Measurements from ENCODE around the gene FIBIN.

FIBIN gene

DNA sequence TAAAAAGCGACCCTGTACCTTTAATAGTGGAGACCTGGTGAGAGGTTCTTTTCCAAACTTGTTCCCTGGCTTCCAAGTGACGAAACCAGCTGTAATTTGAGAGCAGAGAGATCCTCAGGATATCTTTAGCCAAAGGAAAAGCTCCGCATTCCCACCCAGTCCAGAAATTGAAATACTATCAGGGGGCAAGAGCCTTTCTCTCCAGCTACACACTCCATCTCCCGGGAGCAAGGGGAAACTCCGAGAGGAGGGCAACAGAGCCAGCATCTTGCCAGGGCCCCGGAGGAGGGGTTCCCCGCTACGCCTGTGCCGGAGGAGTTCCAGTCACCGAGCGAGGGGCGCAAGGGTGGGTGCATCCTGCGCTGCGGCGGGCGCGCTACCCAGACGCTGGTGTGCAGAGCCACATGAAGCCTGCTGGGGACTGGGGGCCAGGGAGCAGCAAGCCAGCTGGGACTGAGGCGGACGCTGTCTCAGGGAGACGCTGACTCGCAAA lies at the start of gene FIBIN:
TSS of gene FIBIN (plus strand) at position 148 of the 493 bp plus-strand sequence. CDS start 415 bp downstream, outside the sequence.
- no peaks in the 10 kb centered on the region for H4K20me1 ChIP-seq (ENCODE audit: control insufficient read depth, insufficient read depth, low read depth, low read length)
- H3F3A ChIP-seq (ENCODE audit: control insufficient read depth, insufficient read depth): no peaks in the 10 kb centered on the region
- no peak within 1 kb of the TSS for H3K4me3 ChIP-seq (ENCODE audit: low read length)
- no peaks in the 10 kb centered on the region for H3K36me3 ChIP-seq (ENCODE audit: control insufficient read depth, low read length)
- H3K9me2 ChIP-seq (replicated peaks; ENCODE audit: control insufficient read depth, low read length): no peaks in the 10 kb centered on the region
- H3K27ac ChIP-seq (ENCODE audit: low read depth, low read length): no peak within 1 kb of the TSS
- H3K27me3 ChIP-seq (ENCODE audit: control insufficient read depth, low read length): no peaks in the 10 kb centered on the region
- H3K4me2 ChIP-seq (ENCODE audit: low read length): no peak within 1 kb of the TSS
- no peaks in the 10 kb centered on the region for H3K9me3 ChIP-seq (ENCODE audit: control insufficient read depth, insufficient read depth, low read length)
- TF ChIP-seq EZH2phosphoT487 (IDR thresholded peaks at IDR 0.05; ENCODE audit: borderline replicate concordance, low read length) (no peak), CTCF (IDR thresholded peaks at IDR 0.05; ENCODE audit: low read depth, low read length, poor library complexity, severe bottlenecking) (no peak)
- no peaks in the 10 kb centered on the region for H3K79me2 ChIP-seq (ENCODE audit: control insufficient read depth, low read length)
- H3K4me1 ChIP-seq (ENCODE audit: control insufficient read depth, low read length): no peaks in the 10 kb centered on the region

DNA sequence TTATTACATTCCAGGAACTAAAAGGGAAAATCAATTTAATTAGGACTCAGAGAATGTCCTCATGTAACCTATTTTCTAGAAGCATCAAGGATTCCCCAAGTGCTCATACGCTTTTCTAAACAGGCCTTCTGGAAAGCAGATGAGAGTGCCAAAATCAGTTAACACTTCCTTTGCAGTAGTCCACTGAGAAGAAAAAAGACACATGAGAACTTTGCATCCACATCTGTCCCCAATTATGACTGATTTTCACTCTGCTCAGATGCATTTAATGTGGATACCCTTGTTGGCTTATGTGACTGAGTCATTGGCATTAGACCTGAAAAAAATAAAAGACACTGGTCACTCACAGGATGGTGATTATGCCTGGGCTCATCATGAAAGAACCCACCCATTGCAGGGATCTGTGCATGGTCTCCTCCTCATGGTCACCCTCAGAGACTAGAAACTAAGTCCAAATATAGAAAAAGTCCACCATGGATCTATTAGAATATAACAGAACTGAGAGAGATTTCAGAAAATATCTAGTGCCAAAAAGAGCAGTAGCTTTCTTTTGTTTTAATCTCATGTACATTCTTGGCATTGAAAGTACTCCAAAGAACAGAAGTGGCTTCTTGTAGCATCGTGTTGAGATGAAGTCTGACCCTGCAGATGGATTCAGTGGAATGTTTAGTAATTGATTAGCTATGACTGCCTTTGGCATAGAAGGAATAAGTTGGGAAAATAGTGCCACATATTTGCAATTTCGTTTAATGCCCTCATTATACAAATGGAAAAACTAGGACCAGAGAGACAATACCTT lies 48.8 kb upstream of the FIBIN start:
- Histone ChIP-seq H3K27ac (ENCODE audit: low read depth, low read length) (no peak overlapping the region), H3K4me2 (ENCODE audit: low read length) (no peak overlapping the region)

GRCh38 chr11:26946257-26946716 lies 47.6 kb upstream of the FIBIN start:
- Histone ChIP-seq H3K4me2 (ENCODE audit: low read length) (no peak overlapping the region), H3K9me3 (ENCODE audit: control insufficient read depth, insufficient read depth, low read length) (no peaks in the 10 kb centered on the region), H3F3A (ENCODE audit: control insufficient read depth, insufficient read depth) (no peaks in the 10 kb centered on the region), H3K36me3 (ENCODE audit: control insufficient read depth, low read length) (no peaks in the 10 kb centered on the region), H3K27me3 (ENCODE audit: control insufficient read depth, low read length) (no peaks in the 10 kb centered on the region), H4K20me1 (ENCODE audit: control insufficient read depth, insufficient read depth, low read depth, low read length) (no peaks in the 10 kb centered on the region), H3K27ac (ENCODE audit: low read depth, low read length) (no peak overlapping the region), H3K4me1 (ENCODE audit: control insufficient read depth, low read length) (no peaks in the 10 kb centered on the region), H3K4me3 (ENCODE audit: low read length) (no peak overlapping the region), H3K9me2 (replicated peaks; ENCODE audit: control insufficient read depth, low read length) (no peaks in the 10 kb centered on the region), H3K79me2 (ENCODE audit: control insufficient read depth, low read length) (no peaks in the 10 kb centered on the region)
- TF ChIP-seq CTCF (IDR thresholded peaks at IDR 0.05; ENCODE audit: low read depth, low read length, poor library complexity, severe bottlenecking) (no peak), EZH2phosphoT487 (IDR thresholded peaks at IDR 0.05; ENCODE audit: borderline replicate concordance, low read length) (no peak)

More for the DNA sequence above, 48.8 kb upstream of the FIBIN start:
- Histone ChIP-seq H3K4me3 (ENCODE audit: low read length) (no peak overlapping the region), H3K9me2 (replicated peaks; ENCODE audit: control insufficient read depth, low read length) (no peaks in the 10 kb centered on the region), H3K36me3 (ENCODE audit: control insufficient read depth, low read length) (no peaks in the 10 kb centered on the region), H3K27me3 (ENCODE audit: control insufficient read depth, low read length) (no peaks in the 10 kb centered on the region), H3F3A (ENCODE audit: control insufficient read depth, insufficient read depth) (no peaks in the 10 kb centered on the region), H3K79me2 (ENCODE audit: control insufficient read depth, low read length) (no peaks in the 10 kb centered on the region), H3K4me1 (ENCODE audit: control insufficient read depth, low read length) (no peaks in the 10 kb centered on the region), H3K9me3 (ENCODE audit: control insufficient read depth, insufficient read depth, low read length) (no peaks in the 10 kb centered on the region), H4K20me1 (ENCODE audit: control insufficient read depth, insufficient read depth, low read depth, low read length) (no peaks in the 10 kb centered on the region)
- TF ChIP-seq CTCF (IDR thresholded peaks at IDR 0.05; ENCODE audit: low read depth, low read length, poor library complexity, severe bottlenecking) (no peak), EZH2phosphoT487 (IDR thresholded peaks at IDR 0.05; ENCODE audit: borderline replicate concordance, low read length) (no peak)

Measured in DOHH2 (cell line).